Neural progenitor cell (in vitro differentiated cells): Measurements from ENCODE around the gene CNNM3.

ENCODE experiments used
- CTCF ChIP-seq: fragments of 200-600 bp; sonication (generic); IDR thresholded peaks from 2 replicates; pipeline ENCODE4 v1.5.1; 2017; ENCODE audit warnings: antibody characterized with exemption, mild to moderate bottlenecking
- EZH2 ChIP-seq: fragments of 200-600 bp; sonication (generic); IDR thresholded peaks from 2 replicates; pipeline ENCODE4 v1.6.1; 2017; ENCODE audit warnings: antibody characterized with exemption, mild to moderate bottlenecking, moderate library complexity

GRCh38 chr2:96825057-96825456, 9.0 kb downstream of the CNNM3 start:
- TF ChIP-seq CTCF (no peak), EZH2 (no peak)
